Peyer's patch (tissue), 4 donors: ENCODE measurements around the gene TMEM163. TPM values are rescaled to one million over a fixed set of nuclear protein-coding genes. Genes with fewer than 3 reads are reported as not detected.

ENCODE experiments used
- DNase-seq, 3 donors: peaks; one replicate each; pipeline ENCODE4 v3.0.0-alpha.2; 2017 to 2019
- H3K27ac ChIP-seq, 4 donors: fragments of 200-600 bp; sonication (generic); one replicate each; pipeline ENCODE4 v1.5.1; 2016 to 2019
- H3K27me3 ChIP-seq, 2 donors: fragments of 200-600 bp; sonication (generic); one replicate each; pipeline ENCODE4 v1.5.1; 2019
- H3K36me3 ChIP-seq, 3 donors: fragments of 200-600 bp; sonication (generic); one replicate each; pipeline ENCODE4 v1.5.1; 2016 to 2019
- H3K4me1 ChIP-seq, 4 donors: fragments of 200-600 bp; sonication (generic); one replicate each; pipeline ENCODE4 v1.5.1; 2016 to 2019
- H3K4me3 ChIP-seq, 4 donors: fragments of 200-600 bp; sonication (generic); 1 replicate in 3 of 4; 2 replicates in 1 of 4; pipeline ENCODE4 v1.5.1; 2016 to 2019; ENCODE audit warnings: mild to moderate bottlenecking in 1 of 4
- H3K9me3 ChIP-seq, 4 donors: fragments of 200-600 bp; sonication (generic); one replicate each; pipeline ENCODE4 v1.5.1; 2016 to 2019; ENCODE audit warnings: mild to moderate bottlenecking in 1 of 4
- CTCF ChIP-seq, 6 experiments: fragments of 450-650 bp in 4 of 6; fragments of 200-600 bp in 2 of 6; sonication (generic) in 1 of 6; IDR thresholded peaks; one replicate each; pipeline ENCODE4 v1.5.1; 2017 to 2019; ENCODE audit warnings: antibody characterized with exemption in 6 of 6, mild to moderate bottlenecking in 3 of 6, moderate library complexity in 1 of 6
- POLR2A ChIP-seq, 2 donors: fragments of 450-650 bp; IDR thresholded peaks; one replicate each; pipeline ENCODE4 v1.5.1; 2017; ENCODE audit warnings: antibody characterized with exemption in 2 of 2, mild to moderate bottlenecking in 2 of 2, moderate library complexity in 2 of 2
- total RNA-seq, 4 donors: library from RNA; depleted of rRNA; stranded (reverse); fragments of >200 nt; gene quantifications; one replicate each; pipeline ENCODE4 v1.1.0, GENCODE V29; 2016

The TMEM163 gene
- total RNA-seq, 4 donors from 2014 or later, result 1.7 TPM; not detected in 3

- TF ChIP-seq POLR2A (IDR thresholded peaks at IDR 0.05) (no peak), CTCF (IDR thresholded peaks at IDR 0.05) (no peak)
- Histone ChIP-seq H3K27ac (no peak overlapping the region), H3K27me3 (no peaks in the 10 kb centered on the region), H3K4me1 (no peaks in the 10 kb centered on the region), H3K4me3 (no peak overlapping the region), H3K36me3 (no peaks in the 10 kb centered on the region), H3K9me3 (no peaks in the 10 kb centered on the region)
- DNase-seq, result no peak
Observed at GRCh38 chr2:134576478-134576877, 142.3 kb downstream of the TMEM163 start.

- Histone ChIP-seq H3K27me3 (no peaks in the 10 kb centered on the region), H3K4me1 (no peaks in the 10 kb centered on the region), H3K4me3 (no peak overlapping the region), H3K9me3 (no peaks in the 10 kb centered on the region), H3K27ac (no peak overlapping the region), H3K36me3 (no peaks in the 10 kb centered on the region)
- no peak for DNase-seq
- TF ChIP-seq CTCF (IDR thresholded peaks at IDR 0.05) (no peak), POLR2A (IDR thresholded peaks at IDR 0.05) (no peak)
Observed at GRCh38 chr2:134575888-134576287, 142.9 kb downstream of the TMEM163 start.

GRCh38 chr2:134574611-134575330 lies 144.0 kb downstream of the TMEM163 start:
- no peak overlapping the region for H3K27ac ChIP-seq
- TF ChIP-seq POLR2A (IDR thresholded peaks at IDR 0.05), result no peak
- TF ChIP-seq CTCF (IDR thresholded peaks at IDR 0.05), result no peak
- no peaks in the 10 kb centered on the region for H3K27me3 ChIP-seq
- DNase-seq, result no peak
- no peak overlapping the region for H3K4me3 ChIP-seq
- no peaks in the 10 kb centered on the region for H3K4me1 ChIP-seq
- no peaks in the 10 kb centered on the region for H3K9me3 ChIP-seq
- H3K36me3 ChIP-seq, result no peaks in the 10 kb centered on the region

GRCh38 chr2:134573724-134574123 lies 145.1 kb downstream of the TMEM163 start:
- no peak for DNase-seq
- Histone ChIP-seq H3K9me3 (no peaks in the 10 kb centered on the region), H3K4me1 (no peaks in the 10 kb centered on the region), H3K27me3 (no peaks in the 10 kb centered on the region), H3K36me3 (no peaks in the 10 kb centered on the region), H3K4me3 (no peak overlapping the region), H3K27ac (no peak overlapping the region)
- no peak for TF ChIP-seq POLR2A (IDR thresholded peaks at IDR 0.05)
- no peak for TF ChIP-seq CTCF (IDR thresholded peaks at IDR 0.05)

- H3K36me3 ChIP-seq, result no peaks in the 10 kb centered on the region
- no peak overlapping the region for H3K27ac ChIP-seq
- H3K27me3 ChIP-seq, result no peaks in the 10 kb centered on the region
- no peak for TF ChIP-seq CTCF (IDR thresholded peaks at IDR 0.05)
- TF ChIP-seq POLR2A (IDR thresholded peaks at IDR 0.05), result no peak
- DNase-seq, result no peak
- no peaks in the 10 kb centered on the region for H3K9me3 ChIP-seq
- no peak overlapping the region for H3K4me3 ChIP-seq
- no peaks in the 10 kb centered on the region for H3K4me1 ChIP-seq
Observed at GRCh38 chr2:134573085-134573370, 145.8 kb downstream of the TMEM163 start.
